ENCODE data around the gene CASZ1.
A peak's percentile ranks its signal among the peaks of the same experiment; 100 is the strongest.

GRCh38 chr1:10788592-10789006 lies 7.8 kb downstream of the CASZ1 start:
- peak in 1 of 2 donors; percentile 10 for TF ChIP-seq CTCF (conservative IDR thresholded peaks at IDR 0.05 in 1 of 2, IDR thresholded peaks at IDR 0.05 in 1 of 2; ENCODE audit: low read depth in 1 of 2, low read length in 2 of 2)
- TF ChIP-seq EZH2 (IDR thresholded peaks at IDR 0.05; ENCODE audit: low read length, missing control alignments), result no peak
